Smooth muscle cell (in vitro differentiated cells): ENCODE results near the gene KRTAP10-9. TPM values are rescaled to one million over a fixed set of nuclear protein-coding genes. Genes with fewer than 3 reads are reported as not detected.
"Not testable (repeated sequence)": the region's sequence is repeated elsewhere in the genome, so short reads cannot be mapped to it uniquely, and the experiment has no call there.

Experiments
- DNase-seq: peaks from one replicate; lab custom pipeline; 2025; ENCODE audit not compliant: unreplicated experiment; lab: John Stamatoyannopoulos, UW
- H2AFZ ChIP-seq: fragments of 200-600 bp; sonication (generic); 2 replicates; pipeline ENCODE4 v1.6.0; 2016; ENCODE audit warnings: antibody characterized with exemption, low read depth, mild to moderate bottlenecking
- H3F3A ChIP-seq: fragments of 200-600 bp; sonication (generic); 2 replicates; pipeline ENCODE4 v1.6.0; 2017; ENCODE audit warnings: antibody characterized with exemption, low read depth
- H3K27ac ChIP-seq: fragments of 200-600 bp; sonication (generic); 2 replicates; pipeline ENCODE4 v1.5.1; 2016; ENCODE audit warnings: low read depth, mild to moderate bottlenecking
- H3K27me3 ChIP-seq: fragments of 200-600 bp; sonication (generic); 2 replicates; pipeline ENCODE4 v1.6.1; 2016; ENCODE audit warnings: low read depth, mild to moderate bottlenecking
- H3K36me3 ChIP-seq: fragments of 200-600 bp; sonication (generic); 2 replicates; pipeline ENCODE4 v1.5.1; 2016; ENCODE audit warnings: low read depth
- H3K4me1 ChIP-seq: fragments of 200-600 bp; sonication (generic); 2 replicates; pipeline ENCODE4 v1.5.1; 2016; ENCODE audit warnings: low read depth
- H3K4me2 ChIP-seq: fragments of 200-600 bp; sonication (generic); 2 replicates; pipeline ENCODE4 v1.6.0; 2016; ENCODE audit warnings: mild to moderate bottlenecking
- H3K4me3 ChIP-seq: fragments of 200-600 bp; sonication (generic); 2 replicates; pipeline ENCODE4 v1.5.1; 2016; ENCODE audit warnings: mild to moderate bottlenecking
- H3K79me2 ChIP-seq: fragments of 200-600 bp; sonication (generic); 2 replicates; pipeline ENCODE4 v1.6.0; 2016; ENCODE audit warnings: low read depth, mild to moderate bottlenecking
- H3K9ac ChIP-seq: fragments of 200-600 bp; sonication (generic); 2 replicates; pipeline ENCODE4 v1.6.0; 2016; ENCODE audit warnings: low read depth
- H3K9me3 ChIP-seq: fragments of 200-600 bp; sonication (generic); replicated peaks from 2 replicates; pipeline ENCODE4 v1.5.1; 2016; ENCODE audit warnings: low read depth
- H4K20me1 ChIP-seq: fragments of 200-600 bp; sonication (generic); 2 replicates; pipeline ENCODE4 v1.6.0; 2016; ENCODE audit warnings: low read depth
- CTCF ChIP-seq: fragments of 200-600 bp; sonication (generic); IDR thresholded peaks from 2 replicates; pipeline ENCODE4 v1.5.1; 2017; ENCODE audit warnings: borderline replicate concordance, mild to moderate bottlenecking, antibody characterized with exemption; ENCODE audit not compliant: insufficient read depth, poor library complexity, severe bottlenecking
- WGBS: methylation state at CpG from one replicate; pipeline ENCODE4 v1.1.7; 2016; ENCODE audit warnings: low lambda C conversion rate; 5-methylcytosine and 5-hydroxymethylcytosine counted together
- polyA plus RNA-seq: library from polyadenylated mRNA; unstranded; fragments of >200 nt; fragmentation: Nextera tagmentation; extraction: Ambion mirVana; gene quantifications from 2 replicates; pipeline ENCODE4 v1.2.1, GENCODE V29; 2016
- total RNA-seq: library from RNA; depleted of rRNA; stranded (reverse); fragments of >200 nt; gene quantifications from 2 replicates; pipeline ENCODE4 v1.2.3, GENCODE V29; 2014

Gene KRTAP10-9
- total and polyA plus RNA-seq, 2 experiments from 2014 or later = not detected

GRCh38 chr21:44579833-44580144 lies 47.1 kb upstream of the KRTAP10-9 start:
- Histone ChIP-seq H3K4me1 (peaks cover 3% of the 10 kb centered on the region), H3K9ac (no peak overlapping the region), H3K9me3 (peaks cover 17% of the 10 kb centered on the region), H3F3A (no peaks in the 10 kb centered on the region), H2AFZ (no peak overlapping the region), H3K27ac (no peak overlapping the region), H3K27me3 (no peaks in the 10 kb centered on the region), H3K4me3 (no peak overlapping the region), H4K20me1 (no peaks in the 10 kb centered on the region), H3K36me3 (no peaks in the 10 kb centered on the region), H3K4me2 (no peak overlapping the region), H3K79me2 (no peaks in the 10 kb centered on the region)
- no peak for DNase-seq
- no peak for TF ChIP-seq CTCF
- WGBS = 86% methylated on average over 7 of the region's 7 CpGs

DNA sequence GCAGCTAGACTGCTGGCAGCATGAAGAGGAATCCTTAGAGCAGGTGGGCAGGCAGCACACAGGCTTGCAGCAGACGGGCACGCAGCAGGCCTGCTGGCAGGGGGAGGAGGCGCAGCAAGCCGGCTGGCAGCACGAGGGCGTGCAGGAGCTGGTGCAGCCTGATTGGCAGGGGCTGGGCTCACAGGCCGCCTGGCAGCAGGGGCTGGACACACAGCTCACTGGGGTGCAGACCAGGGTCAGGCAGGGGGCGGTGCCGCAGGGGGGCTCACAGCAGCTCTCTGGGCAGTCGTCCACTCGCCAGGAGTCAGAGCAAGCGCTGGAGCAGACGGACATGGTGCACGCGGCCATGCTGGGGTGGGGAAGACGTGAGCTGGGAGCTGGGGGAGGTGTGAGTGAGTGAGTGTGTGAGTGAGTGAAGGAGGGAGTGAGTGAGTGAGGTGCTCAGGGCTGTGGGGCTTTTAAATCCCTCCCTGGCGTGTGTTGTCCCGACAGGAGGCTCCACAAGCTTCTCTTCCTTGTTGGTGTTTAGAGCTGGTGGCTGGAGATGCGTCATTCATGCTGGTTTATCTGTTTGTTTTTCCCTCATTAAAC lies 46.6 kb upstream of the KRTAP10-9 start, which contains the start of gene KRTAP10-5:
Gene KRTAP10-5, minus strand, starts transcription at position 374 of the 591 bp plus-strand sequence. Its CDS starts 26 bp downstream, at position 348.
- H2AFZ ChIP-seq, H3K9ac ChIP-seq, H3K4me2 ChIP-seq, H3K79me2 ChIP-seq, H3K36me3 ChIP-seq, H3K27me3 ChIP-seq, H4K20me1 ChIP-seq, H3K4me3 ChIP-seq, DNase-seq, H3K27ac ChIP-seq, H3F3A ChIP-seq, H3K4me1 ChIP-seq: not testable (repeated sequence)
- H3K9me3 ChIP-seq = peaks cover 17% of the 10 kb centered on the region
- WGBS = 82% methylated on average over 19 of the region's 19 CpGs

- Histone ChIP-seq H2AFZ (no peak overlapping the region), H3K9me3 (peaks cover 17% of the 10 kb centered on the region), H3K27ac (no peak overlapping the region), H4K20me1 (no peaks in the 10 kb centered on the region), H3K4me3 (no peak overlapping the region), H3K4me1 (peaks cover 3% of the 10 kb centered on the region), H3K9ac (no peak overlapping the region), H3K36me3 (no peaks in the 10 kb centered on the region), H3K79me2 (no peaks in the 10 kb centered on the region), H3K4me2 (no peak overlapping the region), H3F3A (no peaks in the 10 kb centered on the region), H3K27me3 (no peaks in the 10 kb centered on the region)
- WGBS = 91% methylated on average over 3 of the region's 3 CpGs
- no peak for TF ChIP-seq CTCF
- no peak for DNase-seq
Measured at GRCh38 chr21:44581158-44581557, 45.7 kb upstream of the KRTAP10-9 start.

DNA sequence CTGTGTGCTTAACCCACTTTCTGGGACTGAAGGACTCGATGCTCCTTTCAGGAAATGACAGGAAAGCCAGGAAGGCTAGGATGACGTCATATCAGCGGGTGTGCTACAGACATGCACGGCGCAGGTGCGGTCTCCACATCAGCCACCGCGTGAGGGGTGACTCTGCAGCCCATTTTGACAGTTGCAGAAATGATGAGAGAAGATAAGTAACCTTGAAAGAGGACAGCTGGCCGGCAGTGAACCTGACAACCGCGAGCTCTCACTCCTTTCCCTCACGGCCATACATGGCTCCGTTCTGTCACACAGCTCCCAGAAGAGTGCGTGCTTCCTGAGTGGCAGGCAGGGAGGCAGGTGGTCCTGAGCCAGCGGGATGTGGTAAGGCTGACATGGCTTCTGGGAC lies 44.8 kb upstream of the KRTAP10-9 start:
- Histone ChIP-seq H3K9ac (no peak overlapping the region), H2AFZ (no peak overlapping the region), H3K4me2 (no peak overlapping the region), H3K4me1 (peaks cover 3% of the 10 kb centered on the region), H3K27ac (no peak overlapping the region), H3K36me3 (no peaks in the 10 kb centered on the region), H3K4me3 (no peak overlapping the region), H4K20me1 (no peaks in the 10 kb centered on the region), H3K9me3 (peaks cover 12% of the 10 kb centered on the region), H3K27me3 (no peaks in the 10 kb centered on the region), H3F3A (no peaks in the 10 kb centered on the region), H3K79me2 (no peaks in the 10 kb centered on the region)
- no peak for TF ChIP-seq CTCF
- WGBS = 80% methylated on average over 15 of the region's 15 CpGs
- DNase-seq = no peak
